ENCODE data around the gene PCDH9. TPM values are rescaled to one million over a fixed set of nuclear protein-coding genes. Genes with fewer than 3 reads are reported as not detected.

The PCDH9 gene
- total and polyA plus RNA-seq, 7 donors = under 0.01 to 15.7 (median 8.7) TPM; not detected in 1

DNA sequence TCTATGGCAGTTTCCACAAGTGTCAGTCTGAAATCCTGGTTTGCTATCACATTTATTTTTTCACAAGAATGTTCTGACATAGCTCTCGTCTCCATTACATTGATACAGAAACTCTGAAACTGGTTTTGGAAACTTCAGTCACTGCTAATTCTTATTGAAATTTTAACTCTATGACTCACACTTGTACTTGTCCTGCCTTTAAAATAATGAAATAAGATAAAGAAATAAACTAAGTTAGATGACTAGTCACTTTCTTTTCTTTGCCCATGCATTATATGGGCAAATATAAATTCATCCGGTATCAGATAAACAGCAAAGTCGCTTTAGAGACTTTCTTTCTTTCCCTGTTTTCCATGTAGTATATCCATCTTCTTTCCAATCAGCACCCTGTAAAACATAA is 257.5 kb downstream of the PCDH9 start:
- TF ChIP-seq POLR2A (IDR thresholded peaks at IDR 0.05) (no peak), EP300 (IDR thresholded peaks at IDR 0.05) (no peak), POLR2AphosphoS5 (IDR thresholded peaks at IDR 0.05) (no peak)
- TF ChIP-seq, protein P1, sequence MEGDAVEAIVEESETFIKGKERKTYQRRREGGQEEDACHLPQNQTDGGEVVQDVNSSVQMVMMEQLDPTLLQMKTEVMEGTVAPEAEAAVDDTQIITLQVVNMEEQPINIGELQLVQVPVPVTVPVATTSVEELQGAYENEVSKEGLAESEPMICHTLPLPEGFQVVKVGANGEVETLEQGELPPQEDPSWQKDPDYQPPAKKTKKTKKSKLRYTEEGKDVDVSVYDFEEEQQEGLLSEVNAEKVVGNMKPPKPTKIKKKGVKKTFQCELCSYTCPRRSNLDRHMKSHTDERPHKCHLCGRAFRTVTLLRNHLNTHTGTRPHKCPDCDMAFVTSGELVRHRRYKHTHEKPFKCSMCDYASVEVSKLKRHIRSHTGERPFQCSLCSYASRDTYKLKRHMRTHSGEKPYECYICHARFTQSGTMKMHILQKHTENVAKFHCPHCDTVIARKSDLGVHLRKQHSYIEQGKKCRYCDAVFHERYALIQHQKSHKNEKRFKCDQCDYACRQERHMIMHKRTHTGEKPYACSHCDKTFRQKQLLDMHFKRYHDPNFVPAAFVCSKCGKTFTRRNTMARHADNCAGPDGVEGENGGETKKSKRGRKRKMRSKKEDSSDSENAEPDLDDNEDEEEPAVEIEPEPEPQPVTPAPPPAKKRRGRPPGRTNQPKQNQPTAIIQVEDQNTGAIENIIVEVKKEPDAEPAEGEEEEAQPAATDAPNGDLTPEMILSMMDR (IDR thresholded peaks at IDR 0.05) = no peak
- DNase-seq = no peak
- Histone ChIP-seq H3K27ac (no peak overlapping the region), H3K4me1 (no peaks in the 10 kb centered on the region), H3K4me3 (no peak overlapping the region), H3K36me3 (no peaks in the 10 kb centered on the region), H3K9me3 (no peaks in the 10 kb centered on the region), H3K27me3 (no peaks in the 10 kb centered on the region)
- 87 to 90% methylated on average over 3 of the region's 3 CpGs for WGBS, 2 donors
- intact Hi-C loops (cut with DNase I) = no loop called here

DNA sequence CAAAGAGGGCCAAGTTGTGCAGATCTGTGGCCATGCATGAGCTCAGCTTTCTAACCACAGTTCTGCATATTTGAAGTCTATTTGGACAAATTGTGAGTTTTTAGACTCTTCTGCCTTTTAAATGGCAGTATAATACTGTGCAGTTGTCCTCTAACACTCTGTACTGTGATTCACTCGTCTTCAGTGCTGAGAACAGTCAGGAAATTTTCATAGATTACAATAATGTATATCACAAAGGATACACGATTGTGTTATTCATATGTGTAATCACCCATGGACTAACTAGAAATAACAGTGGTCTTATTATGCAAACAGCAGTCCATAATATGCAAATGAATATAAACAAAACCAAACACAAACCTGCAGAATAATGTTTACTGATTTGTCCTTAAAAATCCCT is 259.1 kb downstream of the PCDH9 start:
- Histone ChIP-seq H3K9me3 (no peaks in the 10 kb centered on the region), H3K27me3 (no peaks in the 10 kb centered on the region), H3K4me1 (no peaks in the 10 kb centered on the region), H3K36me3 (no peaks in the 10 kb centered on the region), H3K27ac (no peak overlapping the region), H3K4me3 (no peak overlapping the region)
- intact Hi-C loops (cut with DNase I) = no loop called here
- WGBS, 2 donors = 59 to 77% methylated on average over 2 of the region's 2 CpGs
- TF ChIP-seq POLR2AphosphoS5 (IDR thresholded peaks at IDR 0.05) (no peak), POLR2A (IDR thresholded peaks at IDR 0.05) (no peak), EP300 (IDR thresholded peaks at IDR 0.05) (no peak)
- TF ChIP-seq, protein P1 (IDR thresholded peaks at IDR 0.05) = no peak
- no peak for DNase-seq

DNA sequence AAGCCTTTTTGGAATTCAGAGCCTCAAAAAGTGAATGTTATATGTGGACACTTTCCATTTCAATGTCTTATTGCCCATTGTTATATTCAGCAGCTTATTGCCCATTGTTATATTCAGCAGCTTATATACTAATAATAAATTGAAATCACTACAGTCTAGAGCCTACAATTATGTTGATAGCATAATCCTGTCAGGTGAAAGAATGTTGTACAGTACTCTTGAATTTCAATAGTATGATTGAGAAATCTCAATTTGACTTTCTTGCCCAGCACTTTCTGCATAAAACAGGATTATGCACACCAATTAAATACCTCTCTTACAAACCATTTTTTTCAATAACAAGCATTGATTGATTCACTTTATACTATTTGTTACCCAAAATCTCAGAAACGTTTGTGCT is 260.8 kb downstream of the PCDH9 start:
- Histone ChIP-seq H3K9me3 (no peaks in the 10 kb centered on the region), H3K36me3 (no peaks in the 10 kb centered on the region), H3K4me1 (no peaks in the 10 kb centered on the region), H3K27ac (no peak overlapping the region), H3K4me3 (no peak overlapping the region), H3K27me3 (no peaks in the 10 kb centered on the region)
- no peak for TF ChIP-seq EP300 (IDR thresholded peaks at IDR 0.05)
- no peak for TF ChIP-seq POLR2AphosphoS5 (IDR thresholded peaks at IDR 0.05)
- no peak for TF ChIP-seq POLR2A (IDR thresholded peaks at IDR 0.05)
- TF ChIP-seq, protein P1 (IDR thresholded peaks at IDR 0.05) = no peak
- 34 to 66% methylated on average over 1 of the region's 1 CpG for WGBS, 2 donors
- DNase-seq = no peak
- intact Hi-C loops (cut with DNase I) = no loop called here

DNA sequence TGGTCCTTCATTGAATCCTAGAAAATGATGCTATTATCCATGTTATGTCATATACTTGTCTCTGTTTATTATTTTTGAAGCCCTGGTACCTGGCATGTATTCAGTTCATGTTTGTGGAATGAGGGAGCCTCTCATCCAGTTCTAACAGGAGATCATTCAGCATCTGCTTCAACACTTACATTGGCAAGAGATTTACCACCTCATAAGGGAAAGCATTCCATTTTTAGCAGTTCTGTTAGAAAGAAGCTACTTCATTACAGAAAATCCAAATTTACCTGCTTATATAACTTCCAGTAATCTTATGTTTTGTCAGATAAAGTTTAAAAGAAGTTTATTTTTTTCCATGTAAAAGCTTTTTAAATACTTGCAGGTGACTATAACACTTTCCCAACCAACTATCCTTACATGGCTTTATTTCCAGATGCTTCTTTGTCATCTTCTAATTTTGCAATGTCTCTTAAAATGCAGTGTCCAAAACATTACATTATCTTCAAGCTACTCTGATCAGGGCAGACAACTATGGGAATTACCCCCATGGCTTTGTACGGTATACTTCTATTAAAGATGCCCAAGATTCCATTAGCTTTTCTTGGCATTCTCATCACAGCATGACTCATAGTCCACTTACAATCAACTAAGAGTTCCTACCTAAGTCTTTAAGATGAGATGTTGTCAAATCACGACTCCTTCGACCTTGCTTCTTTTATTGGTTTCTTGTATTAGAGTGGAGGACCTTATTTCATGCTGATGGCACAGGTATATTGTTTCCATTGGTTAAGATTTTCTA is 262.1 kb downstream of the PCDH9 start:
- Histone ChIP-seq H3K36me3 (no peaks in the 10 kb centered on the region), H3K27me3 (no peaks in the 10 kb centered on the region), H3K9me3 (no peaks in the 10 kb centered on the region), H3K4me3 (no peak overlapping the region), H3K27ac (no peak overlapping the region), H3K4me1 (no peaks in the 10 kb centered on the region)
- no peak for DNase-seq
- no peak for TF ChIP-seq POLR2AphosphoS5 (IDR thresholded peaks at IDR 0.05)
- TF ChIP-seq EP300 (IDR thresholded peaks at IDR 0.05) = no peak
- no peak for TF ChIP-seq POLR2A (IDR thresholded peaks at IDR 0.05)
- TF ChIP-seq, protein P1 (IDR thresholded peaks at IDR 0.05) = no peak
- intact Hi-C loops (cut with DNase I) = no loop called here
- 81 to 90% methylated on average over 3 of the region's 3 CpGs for WGBS, 2 donors

DNA sequence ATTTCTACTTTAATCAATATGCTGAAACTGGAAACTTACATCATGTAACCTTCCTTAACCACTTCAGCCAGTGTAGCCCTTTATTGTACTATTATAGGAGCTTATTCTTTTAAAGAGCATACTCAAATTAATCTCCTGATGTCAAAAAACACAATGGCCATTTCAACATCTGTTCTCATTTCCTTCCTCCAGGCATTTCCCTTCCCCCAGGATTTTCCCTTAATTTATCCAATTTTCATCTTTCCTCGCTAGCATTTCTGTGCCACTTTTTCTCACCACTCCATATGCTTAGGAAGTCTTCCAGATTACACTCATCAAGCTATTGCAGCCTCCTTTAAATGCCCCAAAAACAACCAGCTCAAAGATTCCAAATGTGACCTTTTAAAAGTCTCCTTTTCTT is 265.0 kb downstream of the PCDH9 start:
- no peaks in the 10 kb centered on the region for H3K27me3 ChIP-seq
- no peak for TF ChIP-seq POLR2A (IDR thresholded peaks at IDR 0.05)
- TF ChIP-seq, protein P1 (IDR thresholded peaks at IDR 0.05) = no peak
- no peak for TF ChIP-seq EP300 (IDR thresholded peaks at IDR 0.05)
- no peak for TF ChIP-seq POLR2AphosphoS5 (IDR thresholded peaks at IDR 0.05)
- no peak overlapping the region for H3K27ac ChIP-seq
- no peak overlapping the region for H3K4me3 ChIP-seq
- no peaks in the 10 kb centered on the region for H3K4me1 ChIP-seq
- no peaks in the 10 kb centered on the region for H3K9me3 ChIP-seq
- intact Hi-C loops (cut with DNase I) = no loop called here
- DNase-seq = no peak
- 80 to 81% methylated on average over 1 of the region's 1 CpG for WGBS, 2 donors
- no peaks in the 10 kb centered on the region for H3K36me3 ChIP-seq
